ENCODE data around the gene APOL4.

DNA sequence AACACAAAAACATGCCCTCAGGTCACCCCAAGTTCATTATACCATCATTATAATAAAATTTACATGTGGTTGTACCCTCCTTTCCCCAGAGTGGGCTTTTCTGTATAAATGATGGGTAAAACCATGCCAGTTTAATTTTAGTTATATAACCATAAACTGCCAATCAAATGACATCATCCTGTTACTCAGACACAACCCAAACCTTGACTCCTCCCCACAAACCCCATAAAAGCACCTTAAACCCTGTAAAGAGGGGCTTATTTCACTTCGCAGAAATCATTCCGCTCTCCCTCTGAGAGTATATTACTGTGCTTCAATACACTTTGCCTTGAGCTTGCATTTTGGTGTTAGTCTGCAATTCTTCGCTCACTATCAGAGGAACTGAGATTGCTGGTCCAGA, 35.5 kb downstream of the APOL4 start:
- TF ChIP-seq, protein P1, sequence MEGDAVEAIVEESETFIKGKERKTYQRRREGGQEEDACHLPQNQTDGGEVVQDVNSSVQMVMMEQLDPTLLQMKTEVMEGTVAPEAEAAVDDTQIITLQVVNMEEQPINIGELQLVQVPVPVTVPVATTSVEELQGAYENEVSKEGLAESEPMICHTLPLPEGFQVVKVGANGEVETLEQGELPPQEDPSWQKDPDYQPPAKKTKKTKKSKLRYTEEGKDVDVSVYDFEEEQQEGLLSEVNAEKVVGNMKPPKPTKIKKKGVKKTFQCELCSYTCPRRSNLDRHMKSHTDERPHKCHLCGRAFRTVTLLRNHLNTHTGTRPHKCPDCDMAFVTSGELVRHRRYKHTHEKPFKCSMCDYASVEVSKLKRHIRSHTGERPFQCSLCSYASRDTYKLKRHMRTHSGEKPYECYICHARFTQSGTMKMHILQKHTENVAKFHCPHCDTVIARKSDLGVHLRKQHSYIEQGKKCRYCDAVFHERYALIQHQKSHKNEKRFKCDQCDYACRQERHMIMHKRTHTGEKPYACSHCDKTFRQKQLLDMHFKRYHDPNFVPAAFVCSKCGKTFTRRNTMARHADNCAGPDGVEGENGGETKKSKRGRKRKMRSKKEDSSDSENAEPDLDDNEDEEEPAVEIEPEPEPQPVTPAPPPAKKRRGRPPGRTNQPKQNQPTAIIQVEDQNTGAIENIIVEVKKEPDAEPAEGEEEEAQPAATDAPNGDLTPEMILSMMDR (conservative IDR thresholded peaks at IDR 0.05; ENCODE audit: low read depth, low read length), result no peak
- no peak for TF ChIP-seq EZH2 (IDR thresholded peaks at IDR 0.05; ENCODE audit: borderline replicate concordance, low read depth, low read length, poor library complexity, severe bottlenecking)
